Measurements from ENCODE around the gene C6.
"Not testable (repeated sequence)": the region's sequence is repeated elsewhere in the genome, so short reads cannot be mapped to it uniquely, and the experiment has no call there.

The C6 gene

GRCh38 chr5:41191249-41191648 is 22.1 kb downstream of the C6 start:
- no peak for ATAC-seq
- no peak for TF ChIP-seq CSRNP3 (CRISPR knock-in tag; IDR thresholded peaks at IDR 0.05)
- no peak for TF ChIP-seq CREB5 (CRISPR knock-in tag; IDR thresholded peaks at IDR 0.05; ENCODE audit: low read depth)
- TF ChIP-seq ESRRG (CRISPR knock-in tag; IDR thresholded peaks at IDR 0.05) = no peak
- no peak for TF ChIP-seq ZC3H10 (CRISPR knock-in tag; IDR thresholded peaks at IDR 0.05)
- no peak for TF ChIP-seq ZNF70 (CRISPR knock-in tag; IDR thresholded peaks at IDR 0.05)

GRCh38 chr5:41186143-41186542 is 27.2 kb downstream of the C6 start:
- TF ChIP-seq ZFP3 (CRISPR knock-in tag; IDR thresholded peaks at IDR 0.05) = no peak
- TF ChIP-seq CSDC2 (CRISPR knock-in tag; IDR thresholded peaks at IDR 0.05) = no peak
- TF ChIP-seq TSHZ2 (CRISPR knock-in tag; IDR thresholded peaks at IDR 0.05) = no peak
- TF ChIP-seq PATZ1 (CRISPR knock-in tag; IDR thresholded peaks at IDR 0.05; ENCODE audit: borderline replicate concordance) = no peak
- no peak for TF ChIP-seq ZFP30 (CRISPR knock-in tag; IDR thresholded peaks at IDR 0.05)
- TF ChIP-seq ZNF70 (CRISPR knock-in tag; IDR thresholded peaks at IDR 0.05) = no peak
- no peak for TF ChIP-seq GLIS3 (CRISPR knock-in tag; IDR thresholded peaks at IDR 0.05)
- TF ChIP-seq ARNTL (CRISPR knock-in tag; IDR thresholded peaks at IDR 0.05; ENCODE audit: borderline replicate concordance, low read depth) = no peak
- TF ChIP-seq ZNF565 (CRISPR knock-in tag; conservative IDR thresholded peaks at IDR 0.05; ENCODE audit: low read depth) = no peak
- TF ChIP-seq CSRNP3 (CRISPR knock-in tag; IDR thresholded peaks at IDR 0.05) = no peak
- no peak for TF ChIP-seq ESRRG (CRISPR knock-in tag; IDR thresholded peaks at IDR 0.05)
- TF ChIP-seq ZC3H10 (CRISPR knock-in tag; IDR thresholded peaks at IDR 0.05) = no peak
- TF ChIP-seq RARB (CRISPR knock-in tag; IDR thresholded peaks at IDR 0.05) = no peak
- TF ChIP-seq ISL1 (CRISPR knock-in tag; IDR thresholded peaks at IDR 0.05) = no peak
- no peak for TF ChIP-seq TCF4 (CRISPR knock-in tag; IDR thresholded peaks at IDR 0.05; ENCODE audit: borderline replicate concordance)
- no peak for TF ChIP-seq TOX (CRISPR knock-in tag; IDR thresholded peaks at IDR 0.05; ENCODE audit: borderline replicate concordance)
- no peak for TF ChIP-seq OSR1 (CRISPR knock-in tag; IDR thresholded peaks at IDR 0.05)
- TF ChIP-seq POU6F1 (CRISPR knock-in tag; IDR thresholded peaks at IDR 0.05; ENCODE audit: borderline replicate concordance, low read depth) = no peak
- TF ChIP-seq SNAI2 (CRISPR knock-in tag; IDR thresholded peaks at IDR 0.05) = no peak
- no peak for TF ChIP-seq CREB5 (CRISPR knock-in tag; IDR thresholded peaks at IDR 0.05; ENCODE audit: low read depth)
- ATAC-seq = no peak

GRCh38 chr5:41183331-41183730 is 30.0 kb downstream of the C6 start:
- ATAC-seq = not testable (repeated sequence)
